ENCODE data around the gene TRIM9. TPM values are rescaled to one million over a fixed set of nuclear protein-coding genes. Genes with fewer than 3 reads are reported as not detected.

Gene TRIM9
- 4.5 TPM for polyA plus RNA-seq (2013, experiment 1 of 4)
- polyA plus RNA-seq (2013, experiment 2 of 4) = 4.4 TPM
- 3.5 TPM for polyA plus RNA-seq (2013, experiment 3 of 4)
- polyA plus RNA-seq (2013, experiment 4 of 4) = 4.6 TPM

DNA sequence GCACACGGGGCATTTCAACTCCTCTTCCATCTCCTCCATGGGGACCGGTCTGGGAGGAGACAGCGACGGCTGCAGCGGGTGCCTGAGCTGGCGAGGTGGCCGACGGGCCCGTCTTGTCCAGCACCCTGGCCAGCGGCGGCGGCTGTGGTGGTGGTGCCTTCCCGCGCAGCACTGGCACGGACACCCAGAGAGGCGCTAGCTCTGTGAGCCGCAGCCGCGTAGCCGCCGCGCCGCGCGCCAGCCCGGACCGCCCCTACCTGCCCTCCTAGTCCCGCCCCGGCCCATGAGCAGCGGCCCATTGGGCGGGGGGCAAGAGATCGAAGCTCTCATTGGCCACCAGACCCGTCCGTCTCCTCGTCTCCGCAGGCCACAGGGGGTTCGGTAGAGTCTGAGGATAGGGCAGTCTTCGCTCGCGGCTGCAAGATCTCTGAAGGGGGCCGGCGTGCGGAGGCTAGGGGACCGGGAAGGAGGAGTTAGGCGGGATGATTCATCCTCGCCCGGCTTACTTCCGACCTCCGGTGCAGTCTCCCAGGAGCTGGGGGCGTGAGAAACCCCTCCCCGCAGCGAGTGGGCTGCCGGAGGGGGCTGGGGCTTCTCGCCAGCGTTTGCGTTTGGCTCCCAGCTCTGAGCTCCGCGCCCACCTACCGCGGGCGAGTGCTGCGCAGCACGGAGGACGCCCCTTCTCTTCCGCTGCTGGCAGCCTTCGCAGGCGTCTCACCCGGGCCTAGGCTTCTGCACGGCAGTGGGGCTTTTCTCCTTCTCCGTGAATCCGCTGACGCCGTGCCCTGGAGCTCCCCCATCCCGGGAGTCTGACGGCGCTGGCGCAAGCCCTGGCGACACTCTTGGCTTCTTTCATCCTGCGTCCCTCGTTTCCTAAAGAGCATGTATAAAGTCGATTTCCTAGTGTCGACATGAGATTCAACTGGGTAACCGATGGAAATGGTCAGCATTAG is at the start of gene TRIM9:
Gene TRIM9, minus strand, starts transcription at position 205 of the 953 bp plus-strand sequence. Its CDS starts 166 bp downstream, at position 39.
- peaks cover 4% of the 10 kb centered on the region for H3K4me1 ChIP-seq (ENCODE audit: control insufficient read depth, insufficient read depth, low read length)
- no peaks in the 10 kb centered on the region for H3K9me3 ChIP-seq (ENCODE audit: control insufficient read depth, low read length)
- H3K36me3 ChIP-seq (ENCODE audit: control insufficient read depth, insufficient read depth, low read length) = no peaks in the 10 kb centered on the region
- no peak within 1 kb of the TSS for H3K27ac ChIP-seq (ENCODE audit: insufficient read depth, low read depth, low read length, poor library complexity, severe bottlenecking)
- peak within 1 kb of the TSS; percentile 53 for H3K4me3 ChIP-seq (ENCODE audit: insufficient read depth, low read depth, low read length)
- H3K27me3 ChIP-seq (ENCODE audit: control insufficient read depth, insufficient read depth, low read length, poor library complexity, severe bottlenecking) = peaks cover 62% of the 10 kb centered on the region
- 1% methylated on average over 83 of the region's 83 CpGs for WGBS, 2 experiments

DNA sequence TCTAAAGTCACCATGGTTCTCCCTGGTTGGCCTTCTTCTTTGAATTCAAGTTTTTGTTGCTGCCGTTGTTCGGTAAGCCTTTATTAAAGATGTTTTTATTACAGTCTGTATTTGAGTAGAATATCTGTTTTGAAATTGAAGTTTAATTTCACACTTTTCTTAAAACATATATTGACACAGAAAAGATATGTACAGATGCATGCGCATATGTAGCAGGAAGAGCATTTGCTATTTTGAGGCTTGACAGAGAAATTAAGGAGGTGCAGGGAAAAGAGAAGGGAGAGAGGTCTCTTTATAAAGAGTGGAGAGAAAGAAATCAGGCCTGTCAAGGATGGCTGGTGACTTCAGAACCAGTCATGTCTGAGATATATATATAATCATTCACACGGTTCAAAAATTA is 46.0 kb upstream of the TRIM9 start:
- Histone ChIP-seq H3K9me3 (ENCODE audit: control insufficient read depth, low read length) (no peaks in the 10 kb centered on the region), H3K36me3 (ENCODE audit: control insufficient read depth, insufficient read depth, low read length) (no peaks in the 10 kb centered on the region), H3K4me1 (ENCODE audit: control insufficient read depth, insufficient read depth, low read length) (peaks cover 6% of the 10 kb centered on the region), H3K27me3 (ENCODE audit: control insufficient read depth, insufficient read depth, low read length, poor library complexity, severe bottlenecking) (no peaks in the 10 kb centered on the region), H3K27ac (ENCODE audit: insufficient read depth, low read depth, low read length, poor library complexity, severe bottlenecking) (no peak overlapping the region), H3K4me3 (ENCODE audit: insufficient read depth, low read depth, low read length) (no peak overlapping the region)
- WGBS, 2 experiments = 97 to 99% methylated on average over 2 to 4 of the region's 4 CpGs

- no peaks in the 10 kb centered on the region for H3K36me3 ChIP-seq (ENCODE audit: control insufficient read depth, insufficient read depth, low read length)
- WGBS, 2 experiments = 82 to 93% methylated on average over 5 of the region's 5 CpGs
- H3K27me3 ChIP-seq (ENCODE audit: control insufficient read depth, insufficient read depth, low read length, poor library complexity, severe bottlenecking) = no peaks in the 10 kb centered on the region
- peaks cover 6% of the 10 kb centered on the region for H3K4me1 ChIP-seq (ENCODE audit: control insufficient read depth, insufficient read depth, low read length)
- H3K27ac ChIP-seq (ENCODE audit: insufficient read depth, low read depth, low read length, poor library complexity, severe bottlenecking) = no peak overlapping the region
- no peaks in the 10 kb centered on the region for H3K9me3 ChIP-seq (ENCODE audit: control insufficient read depth, low read length)
- no peak overlapping the region for H3K4me3 ChIP-seq (ENCODE audit: insufficient read depth, low read depth, low read length)
Measured at GRCh38 chr14:51140338-51140737, 45.4 kb upstream of the TRIM9 start.

GRCh38 chr14:51139121-51139681 is 44.3 kb upstream of the TRIM9 start:
- H3K27ac ChIP-seq (ENCODE audit: insufficient read depth, low read depth, low read length, poor library complexity, severe bottlenecking) = no peak overlapping the region
- WGBS, 2 experiments = 90 to 93% methylated on average over 6 of the region's 6 CpGs

DNA sequence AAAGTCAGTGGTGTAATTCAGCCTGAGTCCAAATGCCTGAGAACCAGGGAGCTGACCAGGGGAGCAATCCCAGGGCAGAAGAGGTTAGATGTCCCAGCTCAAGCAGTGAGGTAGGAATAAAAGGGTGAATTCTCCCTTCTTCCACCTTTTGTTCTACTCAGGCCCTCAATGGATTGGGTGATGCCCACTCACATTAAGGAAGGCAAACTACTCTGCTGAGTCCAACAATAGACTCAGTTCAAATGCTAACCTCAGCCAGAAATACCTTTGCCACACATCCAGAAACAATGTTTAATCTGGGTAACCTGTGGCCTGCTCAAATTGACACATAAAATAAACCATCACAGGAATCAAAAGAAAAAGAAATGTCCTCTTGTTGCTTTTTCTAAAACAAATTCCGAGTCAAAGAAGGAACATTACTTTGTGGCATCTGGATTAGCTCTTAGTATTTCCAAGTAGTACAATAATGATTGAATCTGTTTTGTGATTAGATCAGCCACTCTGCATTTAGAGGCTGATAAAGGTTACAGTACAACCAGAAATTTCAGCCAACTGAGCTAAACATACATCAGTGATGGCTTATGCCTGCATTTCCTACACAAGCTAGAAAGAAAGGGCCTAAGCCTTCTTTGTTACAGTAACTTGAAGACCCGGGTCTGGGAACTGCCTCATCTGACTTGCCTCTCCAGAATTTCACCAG is 43.6 kb upstream of the TRIM9 start:
- Histone ChIP-seq H3K27me3 (ENCODE audit: control insufficient read depth, insufficient read depth, low read length, poor library complexity, severe bottlenecking) (no peaks in the 10 kb centered on the region), H3K36me3 (ENCODE audit: control insufficient read depth, insufficient read depth, low read length) (no peaks in the 10 kb centered on the region), H3K4me1 (ENCODE audit: control insufficient read depth, insufficient read depth, low read length) (peaks cover 6% of the 10 kb centered on the region), H3K9me3 (ENCODE audit: control insufficient read depth, low read length) (no peaks in the 10 kb centered on the region), H3K4me3 (ENCODE audit: insufficient read depth, low read depth, low read length) (no peak overlapping the region), H3K27ac (ENCODE audit: insufficient read depth, low read depth, low read length, poor library complexity, severe bottlenecking) (no peak overlapping the region)
- 70 to 73% methylated on average over 2 of the region's 2 CpGs for WGBS, 2 experiments

More at GRCh38 chr14:51139121-51139681, 44.3 kb upstream of the TRIM9 start:
- H3K27me3 ChIP-seq (ENCODE audit: control insufficient read depth, insufficient read depth, low read length, poor library complexity, severe bottlenecking) = no peaks in the 10 kb centered on the region
- no peaks in the 10 kb centered on the region for H3K9me3 ChIP-seq (ENCODE audit: control insufficient read depth, low read length)
- H3K4me3 ChIP-seq (ENCODE audit: insufficient read depth, low read depth, low read length) = no peak overlapping the region
- H3K36me3 ChIP-seq (ENCODE audit: control insufficient read depth, insufficient read depth, low read length) = no peaks in the 10 kb centered on the region
- peaks cover 6% of the 10 kb centered on the region for H3K4me1 ChIP-seq (ENCODE audit: control insufficient read depth, insufficient read depth, low read length)

DNA sequence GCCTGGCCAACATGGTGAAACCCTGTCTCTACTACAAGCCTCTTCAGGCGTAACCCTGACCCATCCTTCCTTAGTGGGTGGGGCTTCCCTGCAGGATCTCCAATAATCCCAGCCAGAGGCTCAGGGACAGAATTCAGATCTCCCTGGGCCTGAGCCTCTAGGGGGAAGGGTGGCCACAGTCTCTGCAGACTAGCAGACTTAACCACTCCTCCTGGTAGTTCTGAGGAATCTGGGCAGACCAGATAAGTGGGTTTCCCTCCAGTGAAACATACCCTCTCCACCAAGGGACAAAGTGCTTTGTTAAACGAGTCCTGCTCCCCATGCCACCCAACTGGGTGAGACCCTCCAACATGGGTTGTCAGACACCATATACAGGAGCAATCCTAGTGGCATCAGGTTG is 36.6 kb upstream of the TRIM9 start:
- WGBS, 2 experiments = 77 to 90% methylated on average over 2 of the region's 2 CpGs
- H3K27me3 ChIP-seq (ENCODE audit: control insufficient read depth, insufficient read depth, low read length, poor library complexity, severe bottlenecking) = no peaks in the 10 kb centered on the region
- no peak overlapping the region for H3K27ac ChIP-seq (ENCODE audit: insufficient read depth, low read depth, low read length, poor library complexity, severe bottlenecking)
- no peaks in the 10 kb centered on the region for H3K9me3 ChIP-seq (ENCODE audit: control insufficient read depth, low read length)
- H3K4me3 ChIP-seq (ENCODE audit: insufficient read depth, low read depth, low read length) = no peak overlapping the region
- no peaks in the 10 kb centered on the region for H3K36me3 ChIP-seq (ENCODE audit: control insufficient read depth, insufficient read depth, low read length)
- no peaks in the 10 kb centered on the region for H3K4me1 ChIP-seq (ENCODE audit: control insufficient read depth, insufficient read depth, low read length)

DNA sequence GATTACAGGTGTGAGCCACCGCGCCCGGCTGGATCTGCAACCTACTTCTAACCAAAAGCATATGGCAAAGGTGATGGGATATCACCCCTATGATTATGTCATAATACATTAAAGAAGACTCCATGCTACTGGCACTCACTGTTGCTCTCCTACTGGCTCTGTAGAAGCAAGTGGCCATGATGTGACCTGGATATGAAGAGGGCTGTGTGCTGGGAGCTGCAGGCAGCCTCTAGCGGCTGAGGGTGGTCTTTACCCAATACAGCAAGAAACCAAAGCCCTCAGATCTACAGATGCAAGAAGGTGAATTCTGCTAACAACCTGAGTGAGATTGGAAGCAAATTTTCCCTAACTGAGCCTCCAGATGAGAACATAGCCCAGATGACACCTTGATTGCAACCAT is 34.2 kb upstream of the TRIM9 start:
- no peaks in the 10 kb centered on the region for H3K36me3 ChIP-seq (ENCODE audit: control insufficient read depth, insufficient read depth, low read length)
- H3K4me3 ChIP-seq (ENCODE audit: insufficient read depth, low read depth, low read length) = no peak overlapping the region
- WGBS, 2 experiments = 90 to 98% methylated on average over 4 of the region's 4 CpGs
- no peaks in the 10 kb centered on the region for H3K4me1 ChIP-seq (ENCODE audit: control insufficient read depth, insufficient read depth, low read length)
- no peak overlapping the region for H3K27ac ChIP-seq (ENCODE audit: insufficient read depth, low read depth, low read length, poor library complexity, severe bottlenecking)
- H3K9me3 ChIP-seq (ENCODE audit: control insufficient read depth, low read length) = no peaks in the 10 kb centered on the region
- H3K27me3 ChIP-seq (ENCODE audit: control insufficient read depth, insufficient read depth, low read length, poor library complexity, severe bottlenecking) = no peaks in the 10 kb centered on the region

GRCh38 chr14:51124029-51124428 is 29.1 kb upstream of the TRIM9 start:
- Histone ChIP-seq H3K4me1 (ENCODE audit: control insufficient read depth, insufficient read depth, low read length) (no peaks in the 10 kb centered on the region), H3K36me3 (ENCODE audit: control insufficient read depth, insufficient read depth, low read length) (no peaks in the 10 kb centered on the region), H3K4me3 (ENCODE audit: insufficient read depth, low read depth, low read length) (no peak overlapping the region), H3K27me3 (ENCODE audit: control insufficient read depth, insufficient read depth, low read length, poor library complexity, severe bottlenecking) (no peaks in the 10 kb centered on the region), H3K27ac (ENCODE audit: insufficient read depth, low read depth, low read length, poor library complexity, severe bottlenecking) (no peak overlapping the region), H3K9me3 (ENCODE audit: control insufficient read depth, low read length) (no peaks in the 10 kb centered on the region)
- 75 to 100% methylated on average over 1 of the region's 5 CpGs for WGBS, 2 experiments

DNA sequence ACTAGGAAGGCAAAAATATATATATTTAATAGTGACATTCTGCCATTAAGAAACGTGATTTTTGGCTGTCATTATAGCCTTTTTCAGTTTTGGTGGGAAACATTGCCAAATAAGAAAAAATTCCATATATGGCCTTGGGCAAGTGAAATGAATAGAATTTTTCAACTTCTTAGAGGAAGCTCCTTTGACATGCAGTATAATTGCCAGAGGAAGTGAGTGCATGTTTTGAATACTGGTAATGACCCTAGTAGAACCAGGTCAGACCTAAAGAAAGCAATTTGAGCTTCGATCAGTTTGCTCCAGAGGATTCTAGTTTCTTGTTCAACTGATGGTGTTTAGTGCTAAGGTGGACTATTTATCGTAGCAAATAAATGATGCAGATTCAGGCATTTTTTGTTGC is 26.2 kb upstream of the TRIM9 start:
- Histone ChIP-seq H3K36me3 (ENCODE audit: control insufficient read depth, insufficient read depth, low read length) (no peaks in the 10 kb centered on the region), H3K9me3 (ENCODE audit: control insufficient read depth, low read length) (no peaks in the 10 kb centered on the region)
- WGBS, 2 experiments = 93% methylated on average over 3 of the region's 3 CpGs

More for the DNA sequence above, 26.2 kb upstream of the TRIM9 start:
- no peaks in the 10 kb centered on the region for H3K27me3 ChIP-seq (ENCODE audit: control insufficient read depth, insufficient read depth, low read length, poor library complexity, severe bottlenecking)
- no peak overlapping the region for H3K4me3 ChIP-seq (ENCODE audit: insufficient read depth, low read depth, low read length)
- no peak overlapping the region for H3K27ac ChIP-seq (ENCODE audit: insufficient read depth, low read depth, low read length, poor library complexity, severe bottlenecking)
- H3K4me1 ChIP-seq (ENCODE audit: control insufficient read depth, insufficient read depth, low read length) = no peaks in the 10 kb centered on the region
